ENCODE results near the gene CAP2.

CAP2 gene

DNA sequence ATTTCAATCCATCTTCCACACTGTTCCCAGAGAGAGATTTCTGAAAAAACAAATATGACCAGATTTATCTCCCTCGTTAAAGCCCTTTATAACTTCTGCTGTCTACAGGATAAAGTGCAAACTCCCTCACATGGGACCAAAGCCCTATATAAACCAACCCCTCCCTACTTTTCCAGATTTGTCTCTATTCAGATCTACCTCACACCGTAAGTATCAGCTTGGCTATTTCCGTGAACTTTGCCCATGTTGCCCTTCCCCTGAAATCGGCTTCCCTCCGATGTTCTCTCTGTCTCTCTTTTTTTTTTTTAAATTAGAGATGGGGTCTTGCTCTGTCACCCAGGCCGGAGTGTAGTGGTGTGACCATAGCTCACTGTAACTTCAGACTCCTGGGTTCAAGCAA, 194.6 kb downstream of the CAP2 start:
- FAIRE-seq: no peak

DNA sequence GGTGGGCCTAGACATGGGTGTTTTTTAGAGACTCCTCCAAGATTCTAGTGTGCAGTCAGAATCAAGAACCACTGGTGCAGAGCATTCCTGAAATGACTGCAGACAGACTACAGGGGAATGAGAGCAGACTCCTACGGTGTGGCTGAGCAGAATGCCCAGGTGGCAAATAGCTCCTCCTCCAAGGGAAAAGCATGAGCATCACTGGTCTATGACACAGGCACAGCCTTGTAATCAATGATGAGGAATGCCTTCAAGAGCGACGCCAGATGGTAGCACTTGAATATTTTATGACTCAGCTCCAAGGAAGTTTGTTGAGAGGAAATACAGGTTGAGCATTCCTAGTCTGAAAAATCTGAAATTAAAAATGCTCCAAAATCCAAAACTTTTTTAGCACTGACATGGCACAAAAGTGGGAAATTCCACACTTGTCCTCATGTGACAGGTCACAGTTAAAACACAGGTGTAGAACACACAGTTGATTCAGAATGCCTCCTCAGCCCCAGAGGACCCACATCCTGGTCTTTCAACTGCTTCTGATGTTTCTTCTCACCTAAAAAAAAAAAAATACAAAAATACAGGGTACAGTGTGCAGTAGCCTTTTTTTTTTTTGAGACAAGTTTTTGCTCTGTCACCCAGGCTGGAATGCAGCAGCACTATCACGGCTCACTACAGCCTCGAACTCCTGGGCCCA, 196.2 kb downstream of the CAP2 start:
- FAIRE-seq: no peak

GRCh38 chr6:17591287-17591686, 197.9 kb downstream of the CAP2 start:
- no peak for FAIRE-seq

DNA sequence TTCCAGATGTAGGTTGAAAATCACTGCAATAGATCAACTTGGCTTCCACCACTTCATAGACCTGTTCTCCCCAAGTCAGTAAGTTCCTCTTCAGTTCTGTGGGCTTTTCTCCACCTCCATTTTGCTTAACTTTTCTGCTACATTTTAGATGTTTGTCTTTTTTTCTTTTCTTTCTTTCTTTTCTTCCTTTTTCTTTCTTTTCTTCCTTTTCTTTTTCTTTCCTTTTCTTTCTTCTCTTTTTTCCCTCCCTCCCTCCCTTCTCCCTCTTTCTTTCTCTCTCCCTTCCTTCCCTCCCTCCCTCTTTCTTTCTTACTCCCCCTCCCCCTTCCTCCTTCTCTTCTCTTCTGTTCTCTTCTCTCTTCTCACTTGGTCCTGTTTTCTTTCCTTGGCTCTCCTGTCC, 199.9 kb downstream of the CAP2 start:
- FAIRE-seq: no peak

DNA sequence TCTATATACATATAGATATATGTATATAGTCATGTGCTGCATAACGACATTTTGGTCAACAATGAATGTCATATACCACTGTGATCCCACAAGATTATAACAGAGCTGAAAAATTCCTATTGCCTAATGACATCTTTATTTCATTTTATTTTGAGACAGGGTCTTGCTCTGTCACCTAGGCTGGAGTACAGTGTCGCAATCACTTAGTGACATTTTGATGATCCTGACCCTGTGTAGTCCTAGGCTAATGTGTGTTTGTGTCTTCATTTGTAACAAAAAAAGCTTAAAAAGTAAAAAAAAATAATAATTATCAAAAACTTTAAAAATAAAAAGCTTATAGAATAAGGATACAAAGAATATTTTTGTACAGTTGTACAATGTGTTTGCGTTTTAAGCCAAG, 202.7 kb downstream of the CAP2 start:
- FAIRE-seq: peak; percentile 82

GRCh38 chr6:17599877-17600526, 206.6 kb downstream of the CAP2 start, which contains the start of gene FAM8A1:
Gene FAM8A1 (plus strand): TSS chr6:17600302. CDS start chr6:17600410, 108 bp downstream.
- FAIRE-seq: peak; percentile 87

DNA sequence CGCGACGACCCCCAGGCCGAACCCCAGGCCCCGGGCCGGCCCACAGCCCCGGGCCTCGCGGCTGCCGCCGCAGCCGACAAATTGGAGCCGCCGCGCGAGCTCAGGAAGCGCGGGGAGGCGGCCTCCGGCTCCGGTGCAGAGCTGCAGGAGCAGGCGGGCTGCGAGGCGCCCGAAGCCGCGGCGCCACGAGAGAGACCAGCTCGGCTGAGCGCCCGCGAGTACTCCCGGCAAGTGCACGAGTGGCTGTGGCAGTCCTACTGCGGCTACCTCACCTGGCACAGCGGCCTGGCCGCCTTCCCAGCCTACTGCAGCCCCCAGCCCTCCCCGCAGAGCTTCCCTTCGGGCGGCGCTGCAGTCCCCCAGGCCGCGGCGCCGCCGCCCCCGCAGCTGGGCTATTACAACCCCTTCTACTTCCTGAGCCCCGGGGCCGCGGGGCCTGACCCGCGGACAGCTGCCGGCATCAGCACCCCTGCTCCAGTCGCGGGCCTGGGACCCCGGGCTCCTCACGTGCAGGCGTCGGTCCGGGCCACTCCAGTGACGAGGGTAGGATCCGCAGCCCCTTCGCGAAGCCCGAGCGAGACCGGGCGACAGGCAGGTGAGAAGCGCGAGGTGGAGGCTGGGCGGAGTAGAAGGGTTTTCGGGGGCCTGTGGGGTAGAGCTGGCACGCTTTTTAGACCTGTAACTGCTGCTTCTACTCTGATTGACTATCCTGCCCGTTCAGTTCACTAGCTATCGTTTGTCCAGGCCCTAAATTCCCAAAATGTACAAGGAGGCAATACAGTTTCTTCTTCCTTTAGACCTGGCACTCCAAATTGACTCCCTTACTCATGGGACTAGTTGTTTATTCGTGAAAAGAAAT, 207.4 kb downstream of the CAP2 start:
- FAIRE-seq: no peak

GRCh38 chr6:17601386-17601703, 207.9 kb downstream of the CAP2 start:
- FAIRE-seq: no peak

DNA sequence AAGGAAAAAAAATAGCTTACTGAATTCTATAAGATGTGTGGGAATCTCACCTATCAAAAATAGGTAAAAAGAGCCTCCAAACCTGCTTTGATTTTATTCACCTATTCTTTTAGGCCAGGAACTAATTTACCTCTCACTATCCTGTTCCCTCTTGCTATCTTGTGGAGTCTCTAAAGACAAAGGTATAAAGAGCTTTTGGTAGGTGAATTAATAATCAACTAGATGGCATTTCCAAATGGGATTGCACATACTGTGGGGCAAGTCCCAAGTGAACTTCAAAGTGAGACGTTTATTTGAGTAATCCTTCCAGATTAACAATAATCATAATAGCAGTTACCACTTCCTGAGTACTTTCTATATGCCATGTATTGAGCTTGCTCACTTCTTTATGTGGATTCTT, 209.5 kb downstream of the CAP2 start:
- no peak for FAIRE-seq

DNA sequence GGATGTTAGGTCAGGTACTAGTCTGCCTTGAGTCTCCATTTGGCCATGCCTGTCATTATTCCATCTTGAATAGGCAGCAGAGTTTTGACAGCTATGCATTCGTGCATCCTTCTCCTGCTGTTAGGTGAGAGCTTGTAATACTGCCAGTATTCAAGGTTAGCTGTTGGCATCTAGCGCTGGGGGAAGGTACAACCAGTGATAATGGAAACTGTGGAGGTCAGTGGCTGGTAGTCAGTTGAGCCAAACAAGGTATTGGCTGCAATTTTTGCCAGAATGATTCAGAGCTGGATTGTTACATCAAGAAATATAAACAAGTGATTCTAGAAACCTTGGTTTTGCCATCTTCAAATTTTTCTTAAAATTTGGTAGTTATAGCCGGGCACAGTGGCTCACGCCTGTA, 213.2 kb downstream of the CAP2 start:
- no peak for FAIRE-seq

Data from G401.6 (cell line).